Trophoblast cell (in vitro differentiated cells and primary cell): ENCODE measurements around the gene TIMP1.

Experiments used
- DNase-seq, 2 donors: peaks; one replicate each; pipeline ENCODE4 v3.0.0-alpha.2; 2016
- H2AFZ ChIP-seq: 2 replicates; pipeline ENCODE4 v1.6.1; 2013; ENCODE audit warnings: low read length, moderate library complexity, mild to moderate bottlenecking; ENCODE audit not compliant: insufficient read depth, poor library complexity
- H2AK5ac ChIP-seq: 2 replicates; pipeline ENCODE4 v1.6.1; 2013; ENCODE audit warnings: mild to moderate bottlenecking, low read length
- H2BK120ac ChIP-seq: 2 replicates; pipeline ENCODE4 v1.6.1; 2013; ENCODE audit warnings: low read length, mild to moderate bottlenecking, moderate library complexity; ENCODE audit not compliant: insufficient read depth, poor library complexity
- H2BK12ac ChIP-seq: 2 replicates; pipeline ENCODE4 v1.6.1; 2013; ENCODE audit warnings: mild to moderate bottlenecking, low read length, moderate library complexity
- H2BK5ac ChIP-seq: 2 replicates; pipeline ENCODE4 v1.6.1; 2013; ENCODE audit warnings: low read length, low read depth, moderate library complexity, mild to moderate bottlenecking; ENCODE audit not compliant: poor library complexity
- H3K14ac ChIP-seq: 2 replicates; pipeline ENCODE4 v1.6.1; 2013; ENCODE audit warnings: mild to moderate bottlenecking, low read length
- H3K18ac ChIP-seq: 2 replicates; pipeline ENCODE4 v1.6.1; 2013; ENCODE audit warnings: mild to moderate bottlenecking, low read length
- H3K23ac ChIP-seq: 2 replicates; pipeline ENCODE4 v1.6.1; 2013; ENCODE audit warnings: low read length
- H3K27ac ChIP-seq: 2 replicates; pipeline ENCODE4 v1.5.1; 2013; ENCODE audit warnings: low read depth, mild to moderate bottlenecking, inconsistent platforms, low read length, moderate library complexity
- H3K27me3 ChIP-seq: 2 replicates; pipeline ENCODE4 v1.6.1; 2013; ENCODE audit warnings: inconsistent platforms, mild to moderate bottlenecking, low read length, moderate library complexity; ENCODE audit not compliant: insufficient read depth
- H3K36me3 ChIP-seq, 2 experiments: 1 replicate in 1 of 2; 2 replicates in 1 of 2; pipeline ENCODE4 v1.6.1; 2013; ENCODE audit warnings: low read length in 2 of 2, mild to moderate bottlenecking in 2 of 2, moderate library complexity in 1 of 2; ENCODE audit not compliant: insufficient read depth in 2 of 2, control insufficient read depth in 1 of 2
- H3K4ac ChIP-seq: 2 replicates; pipeline ENCODE4 v1.6.1; 2013; ENCODE audit warnings: low read depth, mild to moderate bottlenecking, low read length, moderate library complexity
- H3K4me1 ChIP-seq, 2 experiments: 1 replicate in 1 of 2; 2 replicates in 1 of 2; pipeline ENCODE4 v1.6.1; 2013; ENCODE audit warnings: low read length in 2 of 2, mild to moderate bottlenecking in 2 of 2, moderate library complexity in 1 of 2; ENCODE audit not compliant: insufficient read depth in 2 of 2, control insufficient read depth in 1 of 2
- H3K4me2 ChIP-seq: 2 replicates; pipeline ENCODE4 v1.6.1; 2013; ENCODE audit warnings: inconsistent platforms, mild to moderate bottlenecking, low read length, moderate library complexity
- H3K4me3 ChIP-seq: 2 replicates; pipeline ENCODE4 v1.5.1; 2013; ENCODE audit warnings: mild to moderate bottlenecking, low read depth, low read length, inconsistent platforms
- H3K79me1 ChIP-seq: one replicate; pipeline ENCODE4 v1.6.1; 2013; ENCODE audit warnings: low read length
- H3K79me2 ChIP-seq: 2 replicates; pipeline ENCODE4 v1.6.1; 2013; ENCODE audit warnings: low read length, mild to moderate bottlenecking; ENCODE audit not compliant: control insufficient read depth, insufficient read depth, poor library complexity
- H3K9ac ChIP-seq: 2 replicates; pipeline ENCODE4 v1.6.1; 2013; ENCODE audit warnings: mild to moderate bottlenecking, low read length
- H3K9me3 ChIP-seq: 2 replicates; pipeline ENCODE4 v1.6.1; 2013; ENCODE audit warnings: low read depth, mild to moderate bottlenecking, control low read depth, inconsistent platforms, low read length; ENCODE audit not compliant: insufficient read depth
- H4K12ac ChIP-seq: 2 replicates; pipeline ENCODE4 v1.6.1; 2013; ENCODE audit warnings: low read depth, mild to moderate bottlenecking, low read length, moderate library complexity
- H4K8ac ChIP-seq: 2 replicates; pipeline ENCODE4 v1.6.1; 2013; ENCODE audit warnings: low read depth, mild to moderate bottlenecking, low read length, moderate library complexity
- H4K91ac ChIP-seq: one replicate; pipeline ENCODE4 v1.6.1; 2013; ENCODE audit warnings: low read depth, mild to moderate bottlenecking, low read length, moderate library complexity
- WGBS: extraction: QIAGEN DNeasy Blood & Tissue Kit; methylation state at CpG from one replicate; pipeline ENCODE4 v1.1.7; 2013; ENCODE audit warnings: missing lambda C conversion rate; ENCODE audit not compliant: insufficient read length, insufficient coverage; ENCODE audit errors: extremely low coverage; 5-methylcytosine and 5-hydroxymethylcytosine counted together

The TIMP1 gene

GRCh38 chrX:47556045-47556623 is 26.1 kb upstream of the TIMP1 start:
- Histone ChIP-seq H3K23ac (no peak overlapping the region), H2AFZ (no peak overlapping the region), H4K91ac (peak overlapping the region; percentile 55), H4K8ac (peak overlapping the region; percentile 87), H3K27me3 (no peaks in the 10 kb centered on the region), H3K4ac (no peak overlapping the region), H2BK12ac (no peak overlapping the region), H3K9me3 (no peaks in the 10 kb centered on the region), H2BK5ac (no peak overlapping the region), H3K4me2 (peak overlapping the region; percentile 29), H3K4me3 (peak overlapping the region; percentile 49), H2AK5ac (no peak overlapping the region), H4K12ac (peak overlapping the region; percentile 63), H3K4me1 (no peaks in the 10 kb centered on the region), H3K18ac (peak overlapping the region; percentile 6), H2BK120ac (no peak overlapping the region), H3K9ac (no peak overlapping the region), H3K79me2 (peaks cover 1% of the 10 kb centered on the region), H3K14ac (peak overlapping the region; percentile 4), H3K27ac (no peak overlapping the region), H3K36me3 (no peaks in the 10 kb centered on the region), H3K79me1 (peaks cover 5% of the 10 kb centered on the region)
- peak; percentile 32 to 43 for DNase-seq
- WGBS: no CpG with 5 or more reads among the region's 20 CpGs

- Histone ChIP-seq H3K18ac (no peak overlapping the region), H4K91ac (no peak overlapping the region), H2AK5ac (no peak overlapping the region), H4K8ac (no peak overlapping the region), H3K4me1 (peaks cover 3% of the 10 kb centered on the region in 2 experiments), H2BK5ac (no peak overlapping the region), H3K4ac (no peak overlapping the region), H3K27me3 (no peaks in the 10 kb centered on the region), H3K14ac (no peak overlapping the region), H2BK120ac (no peak overlapping the region), H3K4me2 (no peak overlapping the region), H3K23ac (no peak overlapping the region), H4K12ac (no peak overlapping the region), H3K79me2 (peaks cover 2% of the 10 kb centered on the region), H2BK12ac (no peak overlapping the region), H3K4me3 (no peak overlapping the region), H2AFZ (no peak overlapping the region), H3K27ac (no peak overlapping the region), H3K36me3 (peaks cover 6% of the 10 kb centered on the region in 2 experiments), H3K9ac (no peak overlapping the region), H3K9me3 (no peaks in the 10 kb centered on the region), H3K79me1 (peaks cover 8% of the 10 kb centered on the region)
- DNase-seq: no peak
- WGBS: no CpG with 5 or more reads among the region's 3 CpGs
These were observed 23.8 kb upstream of the TIMP1 start for GRCh38 chrX:47558436-47558835.

- H3K18ac ChIP-seq: no peak overlapping the region
- H2BK120ac ChIP-seq: peak overlapping the region; percentile 7
- H3K9me3 ChIP-seq: no peaks in the 10 kb centered on the region
- H4K12ac ChIP-seq: peak overlapping the region; percentile 22
- H3K23ac ChIP-seq: no peak overlapping the region
- peaks cover 3% of the 10 kb centered on the region in 2 experiments for H3K4me1 ChIP-seq
- H3K79me2 ChIP-seq: peaks cover 2% of the 10 kb centered on the region
- peaks cover 8% of the 10 kb centered on the region for H3K79me1 ChIP-seq
- no peaks in the 10 kb centered on the region for H3K27me3 ChIP-seq
- H4K8ac ChIP-seq: peak overlapping the region; percentile 61
- H3K36me3 ChIP-seq: peaks cover 12 to 19% of the 10 kb centered on the region in 2 experiments
- no peak overlapping the region for H3K9ac ChIP-seq
- H4K91ac ChIP-seq: peak overlapping the region; percentile 70
- no peak overlapping the region for H2AFZ ChIP-seq
- no peak overlapping the region for H3K14ac ChIP-seq
- H3K4ac ChIP-seq: peak overlapping the region; percentile 4
- H3K4me3 ChIP-seq: no peak overlapping the region
- H2AK5ac ChIP-seq: no peak overlapping the region
- no CpG with 5 or more reads among the region's 15 CpGs for WGBS
- no peak overlapping the region for H2BK12ac ChIP-seq
- DNase-seq: no peak
- peak overlapping the region; percentile 92 for H3K4me2 ChIP-seq
- no peak overlapping the region for H3K27ac ChIP-seq
- H2BK5ac ChIP-seq: peak overlapping the region; percentile 21
These were observed 21.9 kb upstream of the TIMP1 start for GRCh38 chrX:47560179-47560933.

- Histone ChIP-seq H3K4me3 (peak within 1 kb of the TSS; percentile 92), H3K23ac (no peak within 1 kb of the TSS), H2AK5ac (no peak within 1 kb of the TSS), H2AFZ (no peak within 1 kb of the TSS), H3K9ac (peak within 1 kb of the TSS; percentile 94), H3K27me3 (no peaks in the 10 kb centered on the region), H2BK5ac (peak within 1 kb of the TSS; percentile 77), H3K36me3 (peaks cover 12 to 19% of the 10 kb centered on the region in 2 experiments), H4K8ac (peak within 1 kb of the TSS; percentile 89), H4K12ac (peak within 1 kb of the TSS; percentile 74), H2BK120ac (peak within 1 kb of the TSS; percentile 7), H2BK12ac (no peak within 1 kb of the TSS), H3K4me2 (peak within 1 kb of the TSS; percentile 93), H4K91ac (peak within 1 kb of the TSS; percentile 76), H3K9me3 (no peaks in the 10 kb centered on the region), H3K4me1 (peaks cover 3% of the 10 kb centered on the region in 2 experiments), H3K79me1 (peaks cover 8% of the 10 kb centered on the region), H3K27ac (peak within 1 kb of the TSS; percentile 93), H3K4ac (peak within 1 kb of the TSS; percentile 4), H3K18ac (peak within 1 kb of the TSS; percentile 81), H3K14ac (peak within 1 kb of the TSS; percentile 86), H3K79me2 (peaks cover 2% of the 10 kb centered on the region)
- peak; percentile 95 to 99 for DNase-seq
- no CpG with 5 or more reads among the region's 59 CpGs for WGBS
These were observed 21.1 kb upstream of the TIMP1 start, which contains the start of gene ARAF for GRCh38 chrX:47560934-47561658. Gene ARAF, plus strand, starts transcription at chrX:47561205. Its CDS starts 1,763 bp downstream, at chrX:47562968.
